SK-N-MC (cell line): ENCODE measurements around the gene TRIP10.

Experiments
- DNase-seq: peaks from one replicate; pipeline ENCODE4 v3.0.0-alpha.2; 2011; ENCODE audit warnings: low read depth, low spot score
- H3K27ac ChIP-seq: fragments of 200-600 bp; sonication (generic); 2 replicates; pipeline ENCODE4 v1.5.1; 2016; ENCODE audit warnings: mixed run types
- H3K36me3 ChIP-seq: fragments of 200-600 bp; sonication (generic); 2 replicates; pipeline ENCODE4 v1.6.1; 2017; ENCODE audit warnings: antibody characterized with exemption, low read length, mixed read lengths; ENCODE audit not compliant: insufficient read depth
- H3K4me3 ChIP-seq: fragments of 200-600 bp; sonication (generic); 2 replicates; pipeline ENCODE4 v1.5.1; 2016
- H3K9ac ChIP-seq: fragments of 200-600 bp; sonication (generic); 2 replicates; pipeline ENCODE4 v1.8.0; 2017; ENCODE audit warnings: mixed run types, mixed read lengths; ENCODE audit not compliant: insufficient read length
- H3K9me3 ChIP-seq: fragments of 200-600 bp; sonication (generic); 2 replicates; pipeline ENCODE4 v1.6.1; 2017; ENCODE audit warnings: low read depth, mild to moderate bottlenecking, antibody characterized with exemption, low read length, moderate library complexity, mixed read lengths
- EZH2 ChIP-seq: fragments of 200-600 bp; sonication (generic); IDR thresholded peaks from one replicate; pipeline ENCODE4 v1.6.1; 2017; ENCODE audit warnings: antibody characterized with exemption
- FOXP2 ChIP-seq: optimal IDR thresholded peaks from 2 replicates; pipeline ENCODE3; 2011; ENCODE audit warnings: mild to moderate bottlenecking, moderate library complexity; ENCODE audit not compliant: insufficient read depth; ENCODE audit errors: extremely low read length, control extremely low read depth
- POLR2AphosphoS5 ChIP-seq: IDR thresholded peaks from 2 replicates; pipeline ENCODE4 v1.6.1; 2012; ENCODE audit warnings: mild to moderate bottlenecking, low read depth, low read length, borderline replicate concordance

Gene TRIP10

GRCh38 chr19:6719992-6720368 is 19.5 kb upstream of the TRIP10 start:
- H3K9ac ChIP-seq, result no peak overlapping the region
- H3K36me3 ChIP-seq, result no peaks in the 10 kb centered on the region
- no peak overlapping the region for H3K4me3 ChIP-seq
- TF ChIP-seq POLR2AphosphoS5 (no peak), FOXP2 (no peak), EZH2 (no peak)
- H3K9me3 ChIP-seq, result no peaks in the 10 kb centered on the region
- no peak overlapping the region for H3K27ac ChIP-seq
- DNase-seq, result no peak

GRCh38 chr19:6720369-6721137 is 18.9 kb upstream of the TRIP10 start, which contains the start of gene C3:
C3 (minus strand) TSS chr19:6720650; CDS start chr19:6720589, 61 bp downstream.
- no peak within 1 kb of the TSS for H3K4me3 ChIP-seq
- TF ChIP-seq EZH2 (no peak), FOXP2 (no peak), POLR2AphosphoS5 (no peak)

GRCh38 chr19:6721138-6721474 is 18.4 kb upstream of the TRIP10 start:
- DNase-seq, result no peak
- no peak overlapping the region for H3K9ac ChIP-seq
- no peak overlapping the region for H3K27ac ChIP-seq
- no peak overlapping the region for H3K4me3 ChIP-seq
- no peaks in the 10 kb centered on the region for H3K36me3 ChIP-seq
- H3K9me3 ChIP-seq, result no peaks in the 10 kb centered on the region
- no peak for TF ChIP-seq POLR2AphosphoS5

More at GRCh38 chr19:6720369-6721137, 18.9 kb upstream of the TRIP10 start, which contains the start of gene C3:
- Histone ChIP-seq H3K9ac (no peak within 1 kb of the TSS), H3K36me3 (no peaks in the 10 kb centered on the region), H3K9me3 (no peaks in the 10 kb centered on the region), H3K27ac (no peak within 1 kb of the TSS)
- DNase-seq, result no peak

GRCh38 chr19:6721773-6722172 is 17.7 kb upstream of the TRIP10 start:
- H3K9me3 ChIP-seq, result no peaks in the 10 kb centered on the region
- H3K4me3 ChIP-seq, result no peak overlapping the region
- no peak for DNase-seq
- no peak overlapping the region for H3K27ac ChIP-seq
- no peak overlapping the region for H3K9ac ChIP-seq
- H3K36me3 ChIP-seq, result no peaks in the 10 kb centered on the region
- TF ChIP-seq EZH2 (no peak), FOXP2 (no peak), POLR2AphosphoS5 (no peak)

- Histone ChIP-seq H3K9ac (no peak overlapping the region), H3K27ac (no peak overlapping the region), H3K36me3 (no peaks in the 10 kb centered on the region), H3K9me3 (no peaks in the 10 kb centered on the region), H3K4me3 (no peak overlapping the region)
- DNase-seq, result no peak
- TF ChIP-seq EZH2, result no peak
- TF ChIP-seq POLR2AphosphoS5, result no peak
- no peak for TF ChIP-seq FOXP2
Observed at GRCh38 chr19:6723108-6723618, 16.3 kb upstream of the TRIP10 start.

GRCh38 chr19:6723738-6724137 is 15.7 kb upstream of the TRIP10 start:
- no peaks in the 10 kb centered on the region for H3K36me3 ChIP-seq
- no peaks in the 10 kb centered on the region for H3K9me3 ChIP-seq
- no peak overlapping the region for H3K4me3 ChIP-seq
- H3K27ac ChIP-seq, result no peak overlapping the region
- TF ChIP-seq EZH2 (no peak), FOXP2 (no peak), POLR2AphosphoS5 (no peak)
- DNase-seq, result no peak
- H3K9ac ChIP-seq, result no peak overlapping the region

- TF ChIP-seq POLR2AphosphoS5 (no peak), EZH2 (no peak), FOXP2 (no peak)
- H3K36me3 ChIP-seq, result no peaks in the 10 kb centered on the region
- DNase-seq, result no peak
- no peak overlapping the region for H3K27ac ChIP-seq
- no peaks in the 10 kb centered on the region for H3K9me3 ChIP-seq
- no peak overlapping the region for H3K4me3 ChIP-seq
- no peak overlapping the region for H3K9ac ChIP-seq
Observed at GRCh38 chr19:6724631-6725492, 14.6 kb upstream of the TRIP10 start.

- Histone ChIP-seq H3K4me3 (no peak overlapping the region), H3K36me3 (no peaks in the 10 kb centered on the region), H3K27ac (no peak overlapping the region), H3K9me3 (no peaks in the 10 kb centered on the region), H3K9ac (no peak overlapping the region)
- no peak for TF ChIP-seq POLR2AphosphoS5
- TF ChIP-seq EZH2, result no peak
- no peak for TF ChIP-seq FOXP2
- DNase-seq, result no peak
Observed at GRCh38 chr19:6725513-6726231, 13.8 kb upstream of the TRIP10 start.
